Urinary bladder (tissue), 4 donors: Measurements from ENCODE around the gene ARHGDIA. TPM values are rescaled to one million over a fixed set of nuclear protein-coding genes. Genes with fewer than 3 reads are reported as not detected.

Experiments
- DNase-seq: peaks from one replicate; pipeline ENCODE4 v3.0.0-alpha.2; 2015; ENCODE audit errors: extremely low spot score
- H3K27ac ChIP-seq: one replicate; pipeline ENCODE4 v1.5.1; 2013; ENCODE audit warnings: low read depth, mild to moderate bottlenecking, moderate library complexity
- H3K36me3 ChIP-seq: one replicate; pipeline ENCODE4 v1.6.1; 2013; ENCODE audit warnings: mild to moderate bottlenecking, moderate library complexity; ENCODE audit not compliant: insufficient read depth
- H3K4me1 ChIP-seq: one replicate; pipeline ENCODE4 v1.6.1; 2013; ENCODE audit warnings: mild to moderate bottlenecking, moderate library complexity; ENCODE audit not compliant: insufficient read depth
- H3K4me3 ChIP-seq: one replicate; pipeline ENCODE4 v1.5.1; 2013; ENCODE audit warnings: low read depth, low read length
- WGBS: extraction: QIAGEN DNeasy Blood & Tissue Kit; methylation state at CpG from one replicate; pipeline ENCODE4 v1.1.7; 2013; 5-methylcytosine and 5-hydroxymethylcytosine counted together
- polyA plus RNA-seq: library from polyadenylated mRNA; stranded (reverse); fragments of 200-250 nt; gene quantifications from one replicate; pipeline ENCODE4 v1.2.3, GENCODE V29; 2013
- total RNA-seq: library from RNA; depleted of rRNA; stranded (reverse); fragments of >200 nt; gene quantifications from one replicate; pipeline ENCODE4 v1.2.3, GENCODE V29; 2014
- donor health status: healthy with polysubstance abuse.
- donor health status: healthy.

Gene ARHGDIA
- total and polyA plus RNA-seq, 2 donors = 31.0 to 277 TPM

GRCh38 chr17:81821147-81821546 lies 50.0 kb downstream of the ARHGDIA start:
- no peak for DNase-seq
- Histone ChIP-seq H3K4me3 (no peak overlapping the region), H3K4me1 (no peaks in the 10 kb centered on the region), H3K36me3 (no peaks in the 10 kb centered on the region), H3K27ac (no peak overlapping the region)
- 84% methylated on average over 8 of the region's 8 CpGs for WGBS

- WGBS = 26% methylated on average over 13 of the region's 13 CpGs
- no peak overlapping the region for H3K27ac ChIP-seq
- no peak overlapping the region for H3K4me3 ChIP-seq
- H3K36me3 ChIP-seq = no peaks in the 10 kb centered on the region
- H3K4me1 ChIP-seq = no peaks in the 10 kb centered on the region
- DNase-seq = no peak
Measured at GRCh38 chr17:81819708-81820107, 51.4 kb downstream of the ARHGDIA start.

- no peak overlapping the region for H3K4me3 ChIP-seq
- no peak for DNase-seq
- WGBS = 46% methylated on average over 7 of the region's 7 CpGs
- H3K27ac ChIP-seq = no peak overlapping the region
- H3K4me1 ChIP-seq = no peaks in the 10 kb centered on the region
- no peaks in the 10 kb centered on the region for H3K36me3 ChIP-seq
Measured at GRCh38 chr17:81817758-81818147, 53.4 kb downstream of the ARHGDIA start.

Other genes with a start within 250 kb of the ARHGDIA start
Only the 30 nearest of the 31 such genes appear.
- 1.2 TPM for gene TSPAN10, start 234.1 kb downstream of the ARHGDIA start, total RNA-seq
- gene TSPAN10, start 234.1 kb downstream of the ARHGDIA start, polyA plus RNA-seq = 0.65 TPM
- gene PDE6G, start 214.8 kb downstream of the ARHGDIA start, total RNA-seq = not detected
- gene PDE6G, start 214.8 kb downstream of the ARHGDIA start, polyA plus RNA-seq = 1.2 TPM
- 7.5 TPM for gene OXLD1, start 204.7 kb downstream of the ARHGDIA start, total RNA-seq
- 47.9 TPM for gene OXLD1, start 204.7 kb downstream of the ARHGDIA start, polyA plus RNA-seq
- 4.3 TPM for gene CCDC137, start 204.6 kb downstream of the ARHGDIA start, total RNA-seq
- gene CCDC137, start 204.6 kb downstream of the ARHGDIA start, polyA plus RNA-seq = 15.9 TPM
- gene ARL16, start 187.5 kb downstream of the ARHGDIA start, total RNA-seq = 19.7 TPM
- 47.0 TPM for gene ARL16, start 187.5 kb downstream of the ARHGDIA start, polyA plus RNA-seq
- 36.1 TPM for gene HGS, start 187.3 kb downstream of the ARHGDIA start, total RNA-seq
- 92.7 TPM for gene HGS, start 187.3 kb downstream of the ARHGDIA start, polyA plus RNA-seq
- 3.3 TPM for gene MRPL12, start 168.0 kb downstream of the ARHGDIA start, total RNA-seq
- gene MRPL12, start 168.0 kb downstream of the ARHGDIA start, polyA plus RNA-seq = 81.3 TPM
- gene SLC25A10, start 159.1 kb downstream of the ARHGDIA start, total RNA-seq = 5.7 TPM
- 12.6 TPM for gene SLC25A10, start 159.1 kb downstream of the ARHGDIA start, polyA plus RNA-seq
- not detected for gene GCGR, start 67.2 kb downstream of the ARHGDIA start, total RNA-seq
- 0.16 TPM for gene GCGR, start 67.2 kb downstream of the ARHGDIA start, polyA plus RNA-seq
- gene MCRIP1, start 38.0 kb downstream of the ARHGDIA start, total RNA-seq = 43.8 TPM
- gene MCRIP1, start 38.0 kb downstream of the ARHGDIA start, polyA plus RNA-seq = 190 TPM
- gene PPP1R27, start 36.3 kb downstream of the ARHGDIA start, total RNA-seq = not detected
- not detected for gene PPP1R27, start 36.3 kb downstream of the ARHGDIA start, polyA plus RNA-seq
- 262 TPM for gene P4HB, start 10.8 kb downstream of the ARHGDIA start, total RNA-seq
- gene P4HB, start 10.8 kb downstream of the ARHGDIA start, polyA plus RNA-seq = 367 TPM
- gene ALYREF, start 20.2 kb upstream of the ARHGDIA start, total RNA-seq = 51.3 TPM
- gene ALYREF, start 20.2 kb upstream of the ARHGDIA start, polyA plus RNA-seq = 47.6 TPM
- 51.6 TPM for gene ANAPC11, start 20.4 kb upstream of the ARHGDIA start, total RNA-seq
- gene ANAPC11, start 20.4 kb upstream of the ARHGDIA start, polyA plus RNA-seq = 245 TPM
- 0.69 TPM for gene NPB, start 30.9 kb upstream of the ARHGDIA start, total RNA-seq
- 0.85 TPM for gene NPB, start 30.9 kb upstream of the ARHGDIA start, polyA plus RNA-seq
- 9.8 TPM for gene PCYT2, start 40.1 kb upstream of the ARHGDIA start, total RNA-seq
- gene PCYT2, start 40.1 kb upstream of the ARHGDIA start, polyA plus RNA-seq = 36.0 TPM
- 3.9 TPM for gene SIRT7, start 46.8 kb upstream of the ARHGDIA start, total RNA-seq
- 22.7 TPM for gene SIRT7, start 46.8 kb upstream of the ARHGDIA start, polyA plus RNA-seq
- 7.6 TPM for gene MAFG, start 56.4 kb upstream of the ARHGDIA start, total RNA-seq
- 31.3 TPM for gene MAFG, start 56.4 kb upstream of the ARHGDIA start, polyA plus RNA-seq
- gene PYCR1, start 66.0 kb upstream of the ARHGDIA start, total RNA-seq = 57.2 TPM
- gene PYCR1, start 66.0 kb upstream of the ARHGDIA start, polyA plus RNA-seq = 8.1 TPM
- gene MYADML2, start 75.9 kb upstream of the ARHGDIA start, total RNA-seq = 0.42 TPM
- not detected for gene MYADML2, start 75.9 kb upstream of the ARHGDIA start, polyA plus RNA-seq
- 1.3 TPM for gene NOTUM, start 89.8 kb upstream of the ARHGDIA start, total RNA-seq
- gene NOTUM, start 89.8 kb upstream of the ARHGDIA start, polyA plus RNA-seq = 2.5 TPM
- gene ASPSCR1, start 106.3 kb upstream of the ARHGDIA start, total RNA-seq = 18.0 TPM
- 28.6 TPM for gene ASPSCR1, start 106.3 kb upstream of the ARHGDIA start, polyA plus RNA-seq
- gene CENPX, start 151.5 kb upstream of the ARHGDIA start, total RNA-seq = 19.1 TPM
- gene CENPX, start 151.5 kb upstream of the ARHGDIA start, polyA plus RNA-seq = 124 TPM
- gene LRRC45, start 152.0 kb upstream of the ARHGDIA start, total RNA-seq = 8.7 TPM
- gene LRRC45, start 152.0 kb upstream of the ARHGDIA start, polyA plus RNA-seq = 14.9 TPM
- gene RAC3, start 160.3 kb upstream of the ARHGDIA start, total RNA-seq = 10.4 TPM
- 5.9 TPM for gene RAC3, start 160.3 kb upstream of the ARHGDIA start, polyA plus RNA-seq
- 17.2 TPM for gene DCXR, start 166.4 kb upstream of the ARHGDIA start, total RNA-seq
- gene DCXR, start 166.4 kb upstream of the ARHGDIA start, polyA plus RNA-seq = 129 TPM
- 16.5 TPM for gene RFNG, start 180.5 kb upstream of the ARHGDIA start, total RNA-seq
- 47.0 TPM for gene RFNG, start 180.5 kb upstream of the ARHGDIA start, polyA plus RNA-seq
- gene GPS1, start 180.6 kb upstream of the ARHGDIA start, total RNA-seq = 37.3 TPM
- 95.4 TPM for gene GPS1, start 180.6 kb upstream of the ARHGDIA start, polyA plus RNA-seq
- 24.5 TPM for gene DUS1L, start 194.5 kb upstream of the ARHGDIA start, total RNA-seq
- gene DUS1L, start 194.5 kb upstream of the ARHGDIA start, polyA plus RNA-seq = 67.5 TPM
- 24.1 TPM for gene FASN, start 226.9 kb upstream of the ARHGDIA start, total RNA-seq
- gene FASN, start 226.9 kb upstream of the ARHGDIA start, polyA plus RNA-seq = 116 TPM